Epidermal melanocyte (primary cell): ENCODE results near the gene POLDIP3.
A peak's percentile ranks its signal among the peaks of the same experiment; 100 is the strongest.
"Not testable (repeated sequence)": the region's sequence is repeated elsewhere in the genome, so short reads cannot be mapped to it uniquely, and the experiment has no call there.

Experiments
- DNase-seq: peaks from one replicate; pipeline ENCODE4 v3.0.0; 2011; ENCODE audit warnings: low spot score; ENCODE audit not compliant: insufficient read length

The POLDIP3 gene

GRCh38 chr22:42560781-42561180 is 53.9 kb downstream of the POLDIP3 start:
- DNase-seq = no peak

- no peak for DNase-seq
These were observed 54.3 kb downstream of the POLDIP3 start for GRCh38 chr22:42560381-42560780.

GRCh38 chr22:42553475-42554361 is 61.0 kb downstream of the POLDIP3 start, which contains the start of gene SERHL2:
SERHL2 (plus strand) TSS chr22:42553956; CDS start chr22:42554021, 65 bp downstream.
- DNase-seq = peak; percentile 76

GRCh38 chr22:42552294-42552647 is 62.4 kb downstream of the POLDIP3 start:
- not testable (repeated sequence) for DNase-seq

- DNase-seq = no peak
These were observed 65.2 kb downstream of the POLDIP3 start for GRCh38 chr22:42549331-42550060.

DNA sequence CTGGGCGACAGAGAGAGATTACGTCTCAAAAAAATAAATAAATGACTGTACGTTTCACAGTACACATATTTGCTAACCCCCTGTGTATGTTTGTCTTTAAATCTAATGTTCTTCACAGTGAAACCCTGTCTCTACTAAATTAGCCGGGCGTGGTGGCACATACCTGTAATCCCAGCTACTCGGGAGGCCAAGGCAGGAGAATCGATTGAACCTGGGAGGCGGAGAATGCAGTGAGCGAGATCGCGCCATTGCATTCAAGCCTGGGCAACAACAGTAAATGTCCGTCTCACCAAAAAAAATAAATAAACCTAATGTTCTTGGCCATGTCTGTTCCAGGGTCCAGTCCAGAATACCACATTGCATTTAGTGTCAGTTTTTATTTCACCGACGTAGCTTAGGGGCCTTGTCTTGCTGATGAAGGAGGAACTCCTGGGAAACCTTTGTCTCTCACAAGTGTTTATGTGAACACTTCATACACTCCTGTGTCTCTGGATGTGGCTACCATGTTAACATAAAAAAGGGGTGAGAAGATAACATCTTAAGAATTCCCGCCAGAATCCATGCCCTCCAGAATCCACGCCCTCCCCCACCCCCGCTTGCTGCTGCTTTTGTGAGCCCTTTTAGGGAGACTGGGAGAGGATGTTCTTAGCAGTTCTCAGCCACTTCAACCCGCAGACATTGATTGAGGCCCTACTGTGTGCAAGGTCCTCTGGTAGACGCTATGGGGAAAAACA is 65.9 kb downstream of the POLDIP3 start:
- DNase-seq = no peak

DNA sequence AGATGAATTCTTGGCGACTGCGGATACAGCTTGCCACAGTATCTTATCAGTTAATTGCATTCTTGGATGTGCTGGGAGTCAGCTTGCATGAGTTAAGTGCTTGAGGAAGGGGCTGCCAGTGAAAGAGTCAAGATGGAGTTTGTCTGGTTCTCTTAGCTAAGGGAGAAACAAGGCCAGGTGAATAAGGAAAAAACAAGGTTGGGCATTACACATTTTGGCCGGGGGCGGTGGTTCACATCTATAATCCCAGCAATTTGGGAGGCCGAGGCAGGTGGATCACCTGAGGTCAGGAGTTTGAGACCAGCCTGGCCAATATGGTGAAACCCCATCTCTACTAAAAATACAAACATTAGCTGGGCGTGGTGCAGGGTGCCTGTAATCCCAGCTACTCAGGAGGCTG is 66.6 kb downstream of the POLDIP3 start:
- not testable (repeated sequence) for DNase-seq

- no peak for DNase-seq
These were observed 67.1 kb downstream of the POLDIP3 start for GRCh38 chr22:42547562-42547961.

DNA sequence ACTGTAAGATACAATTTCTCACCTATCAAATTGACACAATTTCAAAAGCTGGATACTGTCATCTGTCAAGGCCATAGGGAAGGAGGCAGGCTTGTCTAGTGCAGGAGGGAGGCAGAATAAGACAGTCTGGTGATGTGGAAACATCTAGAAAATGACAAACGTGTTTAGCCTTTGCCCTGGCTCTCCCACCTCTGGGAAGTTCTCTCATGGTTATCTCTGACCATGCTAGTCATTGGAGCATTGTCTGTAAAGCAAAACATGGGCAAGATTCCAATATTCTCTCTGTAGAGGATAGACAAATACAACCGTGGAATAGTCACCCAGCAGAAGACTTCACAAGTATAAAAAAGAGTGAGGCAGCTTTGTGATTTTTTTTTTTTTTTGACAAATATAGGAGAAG is 70.0 kb downstream of the POLDIP3 start:
- DNase-seq = no peak

DNA sequence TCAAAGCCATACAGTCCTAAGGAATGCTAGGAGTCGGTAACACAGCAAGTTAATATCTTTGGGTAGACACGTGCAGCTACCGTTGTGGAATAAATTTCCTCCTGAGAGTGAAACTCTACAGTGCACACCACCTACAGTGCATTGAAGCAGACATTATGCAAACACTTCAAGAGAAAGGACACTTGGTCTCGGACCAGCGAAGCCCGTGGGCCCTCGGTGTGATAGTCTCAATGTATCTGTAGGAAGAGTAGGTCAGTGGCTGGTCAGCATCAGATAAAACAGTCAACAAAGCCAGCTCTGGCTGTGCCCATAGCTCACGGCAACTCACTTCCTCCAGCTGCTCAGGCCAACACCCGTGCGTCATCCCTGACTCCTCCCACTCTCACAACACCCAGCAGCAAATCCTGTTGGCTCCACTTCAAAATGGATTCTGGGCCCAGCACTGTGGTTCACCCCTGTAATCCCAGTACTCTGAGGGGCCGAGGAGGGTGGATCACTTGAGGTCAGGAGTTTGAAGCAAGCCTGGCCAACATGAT is 75.4 kb downstream of the POLDIP3 start:
- not testable (repeated sequence) for DNase-seq

- DNase-seq = not testable (repeated sequence)
These were observed 77.4 kb downstream of the POLDIP3 start for GRCh38 chr22:42537199-42537831.

DNA sequence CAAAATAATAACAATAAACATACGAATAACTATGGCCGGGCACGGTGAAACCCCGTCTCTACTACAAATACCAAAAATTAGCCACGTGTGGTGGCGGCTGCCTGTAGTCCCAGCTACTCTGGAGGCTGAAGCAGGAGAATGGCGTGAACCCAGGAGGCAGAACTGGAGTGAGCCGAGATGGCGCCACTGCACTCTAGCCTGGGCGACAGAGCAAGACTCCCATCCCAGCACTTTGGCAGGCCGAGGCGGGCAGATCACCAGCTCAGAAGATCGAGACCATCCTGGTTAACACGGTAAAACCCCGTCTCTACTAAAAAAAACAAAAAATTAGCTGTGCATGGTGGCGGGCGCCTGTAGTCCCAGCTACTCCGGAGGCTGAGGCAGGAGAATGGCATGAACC is 78.0 kb downstream of the POLDIP3 start:
- DNase-seq = not testable (repeated sequence)

DNA sequence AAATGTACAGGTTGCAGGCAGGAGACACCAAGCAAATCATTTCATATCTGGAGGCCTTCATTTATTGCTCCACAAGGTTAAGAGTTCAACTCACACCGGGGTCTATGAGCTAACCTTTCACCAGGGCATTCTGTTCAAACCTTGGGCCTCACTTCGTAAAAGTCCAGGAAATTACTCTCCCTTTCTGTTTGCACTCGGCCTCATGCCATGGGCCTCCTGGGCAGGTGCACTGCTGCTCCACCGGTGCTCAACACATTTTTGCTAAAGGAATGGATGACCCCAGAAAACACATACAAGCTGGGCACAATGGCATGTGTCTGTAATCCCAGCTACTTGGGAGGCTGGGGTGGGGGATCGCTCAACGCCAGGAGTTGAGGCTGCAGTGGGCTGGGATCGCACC is 78.5 kb downstream of the POLDIP3 start:
- no peak for DNase-seq

DNA sequence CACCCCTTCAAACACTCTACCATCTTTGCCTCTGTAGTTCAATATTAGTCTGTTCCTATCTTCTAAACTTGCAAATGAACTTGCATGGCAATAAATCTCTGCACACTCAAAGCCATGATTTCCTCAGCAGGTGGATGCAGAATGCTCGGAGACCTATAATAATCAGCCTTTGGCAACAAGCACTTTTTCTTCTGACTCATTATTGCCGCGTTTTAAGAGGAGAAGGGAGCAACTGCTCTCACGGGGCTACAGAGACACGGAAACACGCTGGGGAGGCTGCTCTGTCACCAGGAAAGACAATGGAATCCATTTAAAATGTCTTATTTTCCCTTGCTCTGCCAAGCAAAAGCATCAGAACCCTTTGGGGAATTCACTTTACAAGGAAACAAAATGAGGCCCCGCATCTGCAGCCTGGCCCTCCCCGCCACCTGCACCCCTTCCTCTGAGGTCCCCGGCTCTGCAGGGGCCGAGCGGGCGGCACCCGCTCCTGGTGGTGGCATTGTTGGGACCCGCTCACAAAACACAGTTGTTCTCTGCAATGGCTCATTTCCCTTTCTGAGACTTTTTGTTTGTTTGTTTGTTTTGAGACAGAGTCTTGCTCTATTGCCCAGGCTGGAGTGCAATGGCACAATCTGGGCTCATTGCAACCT is 79.5 kb downstream of the POLDIP3 start:
- DNase-seq = not testable (repeated sequence)
